NB4 (cell line): ENCODE results near the gene B9D2.
"Not testable (repeated sequence)": the region's sequence is repeated elsewhere in the genome, so short reads cannot be mapped to it uniquely, and the experiment has no call there.

ENCODE experiments used
- DNase-seq: peaks from one replicate; pipeline ENCODE4 v3.0.0; 2010; ENCODE audit warnings: low read depth
- H3K4me3 ChIP-seq: one replicate; pipeline ENCODE4 v1.5.1; 2011; ENCODE audit warnings: mild to moderate bottlenecking, low read depth, low read length, moderate library complexity
- MYC ChIP-seq: IDR thresholded peaks from 2 replicates; pipeline ENCODE4 v1.6.1; 2011; ENCODE audit warnings: low read depth, low read length
- POLR2A ChIP-seq: IDR thresholded peaks from 2 replicates; pipeline ENCODE4 v1.6.1; 2011; ENCODE audit warnings: mild to moderate bottlenecking; ENCODE audit not compliant: insufficient read length; ENCODE audit errors: extremely low read depth
- TF ChIP-seq, protein P1 (sequence below): IDR thresholded peaks from one replicate; pipeline ENCODE4 v1.5.1; 2012; ENCODE audit warnings: low read depth, low read length
- TF ChIP-seq, protein P2 (sequence below): IDR thresholded peaks from 2 replicates; pipeline ENCODE4 v1.6.1; 2011; ENCODE audit warnings: low read depth, low read length

B9D2 gene

DNA sequence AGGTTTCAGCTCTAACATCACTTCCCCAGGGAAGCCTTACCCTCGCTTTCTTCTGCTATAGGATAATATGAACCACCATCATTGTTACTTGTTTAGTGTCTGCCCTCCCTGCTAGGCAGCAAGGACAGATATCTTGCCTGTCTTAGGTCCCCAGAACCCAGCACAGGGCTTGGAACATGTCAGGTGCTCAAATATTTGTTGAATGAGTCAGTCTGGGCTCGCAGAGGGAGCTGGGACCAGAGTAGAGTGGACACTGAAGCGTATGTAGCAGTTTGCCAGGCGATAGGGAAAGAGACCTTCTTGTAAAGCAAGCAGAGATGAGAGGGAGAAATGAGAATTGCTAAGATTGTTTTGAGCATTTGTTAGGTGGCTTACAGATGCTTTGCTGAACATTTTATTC, 45.3 kb upstream of the B9D2 start:
- peak; percentile 29 for DNase-seq
- no peak overlapping the region for H3K4me3 ChIP-seq
- TF ChIP-seq POLR2A (no peak), MYC (no peak)
- TF ChIP-seq, protein P1, sequence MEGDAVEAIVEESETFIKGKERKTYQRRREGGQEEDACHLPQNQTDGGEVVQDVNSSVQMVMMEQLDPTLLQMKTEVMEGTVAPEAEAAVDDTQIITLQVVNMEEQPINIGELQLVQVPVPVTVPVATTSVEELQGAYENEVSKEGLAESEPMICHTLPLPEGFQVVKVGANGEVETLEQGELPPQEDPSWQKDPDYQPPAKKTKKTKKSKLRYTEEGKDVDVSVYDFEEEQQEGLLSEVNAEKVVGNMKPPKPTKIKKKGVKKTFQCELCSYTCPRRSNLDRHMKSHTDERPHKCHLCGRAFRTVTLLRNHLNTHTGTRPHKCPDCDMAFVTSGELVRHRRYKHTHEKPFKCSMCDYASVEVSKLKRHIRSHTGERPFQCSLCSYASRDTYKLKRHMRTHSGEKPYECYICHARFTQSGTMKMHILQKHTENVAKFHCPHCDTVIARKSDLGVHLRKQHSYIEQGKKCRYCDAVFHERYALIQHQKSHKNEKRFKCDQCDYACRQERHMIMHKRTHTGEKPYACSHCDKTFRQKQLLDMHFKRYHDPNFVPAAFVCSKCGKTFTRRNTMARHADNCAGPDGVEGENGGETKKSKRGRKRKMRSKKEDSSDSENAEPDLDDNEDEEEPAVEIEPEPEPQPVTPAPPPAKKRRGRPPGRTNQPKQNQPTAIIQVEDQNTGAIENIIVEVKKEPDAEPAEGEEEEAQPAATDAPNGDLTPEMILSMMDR = no peak
- TF ChIP-seq, protein P2, sequence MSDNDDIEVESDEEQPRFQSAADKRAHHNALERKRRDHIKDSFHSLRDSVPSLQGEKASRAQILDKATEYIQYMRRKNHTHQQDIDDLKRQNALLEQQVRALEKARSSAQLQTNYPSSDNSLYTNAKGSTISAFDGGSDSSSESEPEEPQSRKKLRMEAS = no peak

DNA sequence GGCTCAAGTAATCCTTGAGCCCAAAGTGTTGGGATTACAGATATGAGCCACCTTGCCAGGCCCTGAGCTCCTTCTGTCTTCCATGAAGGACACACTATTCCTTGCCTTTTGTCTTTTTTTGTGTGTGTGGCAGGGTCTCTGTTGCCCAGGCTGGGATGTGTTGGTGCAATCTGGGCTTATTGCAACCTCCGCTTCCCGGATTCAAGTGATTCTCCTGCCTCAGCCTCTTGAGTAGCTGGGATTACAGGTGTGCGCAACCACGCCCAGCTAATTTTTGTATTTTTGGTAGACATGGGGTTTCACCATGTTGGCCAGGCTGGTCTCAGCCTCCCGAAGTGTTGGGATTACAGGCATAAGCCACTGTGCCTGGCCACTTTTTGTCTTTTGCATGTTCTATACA, 44.9 kb upstream of the B9D2 start:
- not testable (repeated sequence) for H3K4me3 ChIP-seq, DNase-seq

DNA sequence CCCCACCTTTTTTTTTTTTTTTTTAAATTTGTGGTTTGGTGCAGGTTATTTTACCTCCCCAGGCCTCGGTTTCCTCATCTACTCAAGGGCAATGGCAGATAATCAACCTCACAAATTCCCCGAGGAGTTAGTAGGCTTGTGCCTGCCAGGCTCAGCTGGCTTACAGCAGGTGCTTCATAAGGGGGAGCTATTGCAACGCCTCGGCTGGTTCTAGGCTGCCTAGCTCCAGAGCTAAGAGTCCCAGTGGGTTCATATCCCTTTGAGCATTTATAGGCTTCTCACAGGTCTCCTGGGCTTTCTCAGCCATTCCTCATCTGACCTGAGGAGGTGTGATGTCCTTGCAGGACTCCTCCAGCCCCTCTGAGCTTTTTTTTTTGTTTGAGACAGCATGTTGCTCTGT, 44.3 kb upstream of the B9D2 start:
- TF ChIP-seq, protein P2 = 0 out of 2 replicates have a peak, but pooled peaks have one; percentile 18
- TF ChIP-seq MYC (peak; percentile 21; the same call in 1 of the 2 replicates), POLR2A (no peak)
- TF ChIP-seq, protein P1 = peak; percentile 42
- H3K4me3 ChIP-seq = no peak overlapping the region
- DNase-seq = peak; percentile 88

DNA sequence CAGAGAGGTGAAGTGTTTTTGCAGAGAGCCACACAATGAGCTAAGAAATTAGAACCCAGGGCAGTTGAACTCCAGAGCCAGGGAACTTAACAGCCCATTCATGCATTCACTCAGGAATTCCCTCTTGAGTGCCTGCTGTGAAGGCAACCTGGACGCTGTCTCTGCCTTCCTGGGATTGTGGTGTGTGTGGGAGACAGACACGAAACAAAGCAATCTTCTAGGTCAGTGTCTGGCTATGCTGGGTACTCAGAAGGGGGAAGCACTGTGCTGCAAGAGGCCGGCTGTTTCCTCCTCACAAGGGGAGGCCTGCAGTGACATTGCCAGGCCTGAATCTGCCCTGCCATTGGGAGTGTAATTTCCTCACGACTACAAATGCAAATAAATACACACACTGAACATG, 43.3 kb upstream of the B9D2 start:
- DNase-seq = peak; percentile 87

DNA sequence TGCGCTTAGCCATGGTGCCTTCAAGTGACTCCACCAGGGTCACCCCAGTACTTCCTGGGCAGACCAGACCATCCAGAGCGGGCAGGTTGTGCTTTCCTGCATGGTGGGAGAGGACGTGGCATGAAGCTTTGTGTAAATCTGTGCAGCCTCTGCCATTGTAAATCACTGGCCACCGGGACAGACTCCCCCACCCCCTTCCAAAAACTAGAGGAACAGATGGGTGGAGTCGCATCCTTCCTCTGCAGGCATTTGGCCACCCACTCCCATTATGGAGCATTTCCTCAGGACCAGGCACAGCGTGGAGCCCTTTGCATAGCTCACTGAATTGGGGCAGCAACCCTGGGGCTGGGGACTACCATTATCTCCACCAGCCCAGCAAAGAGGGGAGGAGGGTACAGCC, 41.8 kb upstream of the B9D2 start:
- no peak overlapping the region for H3K4me3 ChIP-seq
- DNase-seq = no peak
- TF ChIP-seq MYC = no peak
- no peak for TF ChIP-seq POLR2A
- TF ChIP-seq, protein P2 = no peak
- TF ChIP-seq, protein P1 = no peak

More for the DNA sequence above, 43.3 kb upstream of the B9D2 start:
- TF ChIP-seq, protein P1 = no peak
- TF ChIP-seq MYC = peak; percentile 65
- H3K4me3 ChIP-seq = no peak overlapping the region

DNA sequence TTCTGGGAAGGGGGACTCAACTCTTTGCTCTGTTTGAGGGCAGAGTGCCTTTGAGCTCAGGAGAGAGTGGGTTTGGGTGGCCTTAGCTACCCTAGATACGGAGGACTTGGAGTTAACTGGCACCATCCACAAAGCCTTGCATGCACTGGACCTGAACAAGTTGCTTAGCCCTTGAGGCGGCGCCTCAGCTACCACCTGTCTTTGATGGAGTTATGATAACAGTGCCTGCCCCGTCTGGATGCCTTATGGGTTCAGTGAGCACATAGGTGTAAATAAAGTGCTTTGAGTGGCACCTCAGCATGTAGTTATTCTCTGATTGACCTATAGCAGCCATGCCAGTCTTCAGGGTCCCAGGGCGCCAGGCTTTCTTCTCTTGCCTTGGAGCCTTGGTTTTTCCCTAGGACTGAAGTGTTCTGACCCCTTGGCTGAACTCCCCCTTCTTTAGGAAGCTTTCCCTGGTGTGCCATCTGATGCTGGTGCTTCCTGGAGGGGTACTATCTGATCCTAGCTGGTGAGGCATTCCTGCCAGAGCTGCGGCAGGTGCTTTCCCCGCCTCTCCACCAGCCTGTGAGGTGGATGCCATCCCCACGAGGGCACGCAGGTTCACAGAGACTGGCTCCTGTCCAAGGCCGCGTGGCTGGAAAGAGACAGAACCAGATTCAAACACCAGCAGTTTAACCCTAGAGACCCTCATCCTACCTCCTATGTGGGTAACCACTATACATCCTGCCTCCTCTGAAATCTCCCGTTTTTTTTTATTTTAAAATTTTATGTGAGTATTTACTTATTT, 39.4 kb upstream of the B9D2 start:
- TF ChIP-seq, protein P1 = no peak
- TF ChIP-seq MYC = no peak
- H3K4me3 ChIP-seq = no peak overlapping the region
- DNase-seq = no peak
